Sigmoid colon (tissue), 7 donors: ENCODE measurements around the gene CENPW. TPM values are rescaled to one million over a fixed set of nuclear protein-coding genes. Genes with fewer than 3 reads are reported as not detected.

Experiments used
- DNase-seq: peaks from one replicate; pipeline ENCODE4 v3.0.0-alpha.2; 2019
- H3K27ac ChIP-seq, 4 donors: fragments of 200-600 bp; sonication (generic); one replicate each; pipeline ENCODE4 v1.5.1; 2016 to 2019; ENCODE audit warnings: mild to moderate bottlenecking in 1 of 4
- H3K27me3 ChIP-seq, 3 donors: fragments of 200-600 bp; sonication (generic); one replicate each; pipeline ENCODE4 v1.5.1; 2019; ENCODE audit warnings: mild to moderate bottlenecking in 1 of 3
- H3K36me3 ChIP-seq, 4 donors: fragments of 200-600 bp; sonication (generic); one replicate each; pipeline ENCODE4 v1.5.1; 2016 to 2019
- H3K4me1 ChIP-seq, 4 donors: fragments of 200-600 bp; sonication (generic); one replicate each; pipeline ENCODE4 v1.5.1; 2017 to 2019
- H3K4me3 ChIP-seq, 4 donors: fragments of 200-600 bp; sonication (generic); one replicate each; pipeline ENCODE4 v1.5.1; 2017 to 2019; ENCODE audit warnings: mild to moderate bottlenecking in 2 of 4, moderate library complexity in 1 of 4
- H3K9me3 ChIP-seq, 4 donors: fragments of 200-600 bp in 3 of 4; sonication (generic) in 3 of 4; one replicate each; pipeline versions ENCODE4 v1.5.1 to v1.6.1; 2013 to 2019
- EP300 ChIP-seq, 4 donors: sonication (generic); formaldehyde crosslinking; IDR thresholded peaks; one replicate each; pipeline ENCODE4 v1.6.1; 2017; ENCODE audit warnings: antibody characterized with exemption in 4 of 4
- POLR2A ChIP-seq, 2 donors: fragments of 450-650 bp; IDR thresholded peaks; one replicate each; pipeline ENCODE4 v1.6.1; 2016; ENCODE audit warnings: antibody characterized with exemption in 2 of 2, mild to moderate bottlenecking in 2 of 2, moderate library complexity in 2 of 2
- POLR2AphosphoS5 ChIP-seq, 4 donors: sonication (generic); formaldehyde crosslinking; IDR thresholded peaks; one replicate each; pipeline ENCODE4 v1.6.1; 2017; ENCODE audit warnings: antibody characterized with exemption in 4 of 4
- whole genome bisulfite sequencing, 2 donors: extraction: QIAGEN DNeasy Blood & Tissue Kit; methylation state at CpG; one replicate each; pipeline ENCODE4 v1.1.7; 2013; 5-methylcytosine and 5-hydroxymethylcytosine counted together
- intact Hi-C: fragments of 100-400 bp; cut with DNase I; formaldehyde crosslinking; loops from one replicate; pipeline ENCODE4 v1.15.1; 2023
- polyA plus RNA-seq, 3 donors: library from polyadenylated mRNA; stranded (reverse); fragments of 200-250 nt; gene quantifications; one replicate each; pipeline ENCODE4 v1.2.3, GENCODE V29; 2013
- total RNA-seq, 4 donors: library from RNA; depleted of rRNA; stranded (reverse); fragments of >200 nt; gene quantifications; one replicate each; pipeline ENCODE4 v1.1.0, GENCODE V29; 2016
- TF ChIP-seq, protein P1 (sequence below), 4 experiments: fragments of 450-650 bp in 3 of 4; fragments of 200-600 bp in 1 of 4; IDR thresholded peaks; one replicate each; pipeline ENCODE4 v1.5.1; 2016 to 2019; ENCODE audit warnings: antibody characterized with exemption in 4 of 4, mild to moderate bottlenecking in 3 of 4, moderate library complexity in 2 of 4
- donor health status: healthy with polysubstance abuse.
- donor health status: Bipolar disorder and iron deficiency.
- donor health status: healthy.

CENPW gene
- total and polyA plus RNA-seq, 7 donors = 1.9 to 37.1 (median 5.2) TPM

DNA sequence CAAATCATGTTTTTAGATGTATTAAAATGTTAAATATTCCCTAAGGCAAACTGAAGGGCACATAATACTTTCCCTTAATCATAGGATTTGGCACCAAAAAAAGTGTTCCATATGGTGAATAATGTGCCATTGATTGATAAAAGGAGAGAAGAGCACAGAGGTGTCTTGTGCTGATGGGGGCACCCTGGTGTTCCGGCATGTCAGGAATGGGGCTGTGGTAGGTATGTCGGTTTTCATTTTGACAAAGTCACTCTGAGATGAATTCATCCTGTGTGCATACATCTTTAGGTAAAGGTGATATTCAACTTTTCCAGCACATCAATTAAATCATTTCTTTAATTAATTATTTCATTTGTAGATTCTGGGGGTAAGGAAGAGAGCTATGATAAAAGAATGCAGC is 36.8 kb downstream of the CENPW start:
- WGBS, 2 donors = 95 to 96% methylated on average over 2 of the region's 2 CpGs
- Histone ChIP-seq H3K27me3 (no peaks in the 10 kb centered on the region), H3K4me3 (no peak overlapping the region), H3K36me3 (no peaks in the 10 kb centered on the region), H3K9me3 (peaks cover 0 to 5% (median 2%) of the 10 kb centered on the region in 4 donors), H3K27ac (no peak overlapping the region), H3K4me1 (peaks cover 0 to 34% (median 12%) of the 10 kb centered on the region in 4 donors)
- TF ChIP-seq POLR2AphosphoS5 (IDR thresholded peaks at IDR 0.05) (no peak), EP300 (IDR thresholded peaks at IDR 0.05) (no peak), POLR2A (IDR thresholded peaks at IDR 0.05) (no peak)
- TF ChIP-seq, protein P1, sequence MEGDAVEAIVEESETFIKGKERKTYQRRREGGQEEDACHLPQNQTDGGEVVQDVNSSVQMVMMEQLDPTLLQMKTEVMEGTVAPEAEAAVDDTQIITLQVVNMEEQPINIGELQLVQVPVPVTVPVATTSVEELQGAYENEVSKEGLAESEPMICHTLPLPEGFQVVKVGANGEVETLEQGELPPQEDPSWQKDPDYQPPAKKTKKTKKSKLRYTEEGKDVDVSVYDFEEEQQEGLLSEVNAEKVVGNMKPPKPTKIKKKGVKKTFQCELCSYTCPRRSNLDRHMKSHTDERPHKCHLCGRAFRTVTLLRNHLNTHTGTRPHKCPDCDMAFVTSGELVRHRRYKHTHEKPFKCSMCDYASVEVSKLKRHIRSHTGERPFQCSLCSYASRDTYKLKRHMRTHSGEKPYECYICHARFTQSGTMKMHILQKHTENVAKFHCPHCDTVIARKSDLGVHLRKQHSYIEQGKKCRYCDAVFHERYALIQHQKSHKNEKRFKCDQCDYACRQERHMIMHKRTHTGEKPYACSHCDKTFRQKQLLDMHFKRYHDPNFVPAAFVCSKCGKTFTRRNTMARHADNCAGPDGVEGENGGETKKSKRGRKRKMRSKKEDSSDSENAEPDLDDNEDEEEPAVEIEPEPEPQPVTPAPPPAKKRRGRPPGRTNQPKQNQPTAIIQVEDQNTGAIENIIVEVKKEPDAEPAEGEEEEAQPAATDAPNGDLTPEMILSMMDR (IDR thresholded peaks at IDR 0.05) = no peak
- no peak for DNase-seq
- intact Hi-C loops = no loop called here

DNA sequence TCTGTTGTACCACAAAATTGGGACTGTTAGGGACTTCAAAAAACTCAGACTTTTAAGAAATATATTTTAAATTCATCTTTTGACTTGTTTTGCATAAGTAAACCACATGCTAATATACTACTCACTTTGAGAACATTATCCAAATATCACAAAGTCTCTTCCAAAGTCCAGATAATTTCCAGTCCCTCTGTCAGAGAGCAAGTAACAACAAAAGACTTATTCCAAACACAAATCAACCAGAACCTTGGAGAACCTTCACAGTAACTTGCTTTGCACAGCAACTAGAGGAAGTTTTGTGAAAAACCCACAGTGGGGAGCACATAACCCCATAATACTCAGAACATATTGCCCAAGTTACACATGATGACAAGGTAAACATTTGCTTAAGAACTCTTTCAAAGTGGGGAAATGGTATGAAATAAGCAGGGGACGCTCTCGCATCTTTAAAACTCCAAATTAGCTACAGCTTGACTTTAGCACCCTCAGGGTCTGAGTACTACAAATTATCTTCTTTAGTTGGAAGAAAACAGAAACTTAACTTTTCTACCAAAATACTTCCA is 37.8 kb downstream of the CENPW start:
- DNase-seq = no peak
- Histone ChIP-seq H3K4me3 (no peak overlapping the region), H3K4me1 (peaks cover 0 to 34% (median 12%) of the 10 kb centered on the region in 4 donors), H3K27ac (no peak overlapping the region), H3K36me3 (no peaks in the 10 kb centered on the region), H3K27me3 (no peaks in the 10 kb centered on the region), H3K9me3 (peaks cover 0 to 5% (median 2%) of the 10 kb centered on the region in 4 donors)
- no peak for TF ChIP-seq POLR2A (IDR thresholded peaks at IDR 0.05)
- no peak for TF ChIP-seq EP300 (IDR thresholded peaks at IDR 0.05)
- TF ChIP-seq, protein P1 (IDR thresholded peaks at IDR 0.05) = no peak
- no peak for TF ChIP-seq POLR2AphosphoS5 (IDR thresholded peaks at IDR 0.05)
- intact Hi-C loops = no loop called here
- WGBS, 2 donors = 92 to 96% methylated on average over 2 of the region's 2 CpGs

DNA sequence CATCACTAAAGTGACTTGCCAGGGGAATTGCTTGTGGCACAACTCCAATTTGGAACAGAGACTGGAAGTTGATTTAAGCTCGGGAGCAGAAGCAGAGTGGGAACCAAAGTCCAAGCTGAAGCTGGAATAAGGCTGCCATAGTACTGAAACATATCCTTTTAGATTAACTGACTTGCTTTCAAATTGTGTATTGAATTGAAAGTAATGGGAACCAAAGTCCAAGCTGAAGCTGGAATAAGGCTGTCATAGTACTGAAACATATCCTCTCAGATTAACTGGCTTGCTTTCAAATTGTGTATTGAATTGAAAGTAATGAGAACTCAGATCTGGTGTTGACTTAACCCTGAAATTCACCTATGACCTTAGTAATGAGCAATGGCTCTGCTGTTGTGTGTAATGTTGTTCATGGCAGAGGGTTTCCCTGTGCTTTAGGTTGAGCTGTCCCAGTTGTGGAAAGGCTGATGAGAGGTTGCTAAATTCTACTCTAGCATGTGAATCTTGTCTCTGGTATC is 40.2 kb downstream of the CENPW start:
- H3K4me1 ChIP-seq = peaks cover 0 to 34% (median 12%) of the 10 kb centered on the region in 4 donors
- H3K27ac ChIP-seq = no peak overlapping the region
- H3K4me3 ChIP-seq = no peak overlapping the region
- intact Hi-C loops = no loop called here
- no peak for DNase-seq
- 15 to 60% methylated on average over 1 of the region's 1 CpG for WGBS, 2 donors
- TF ChIP-seq POLR2AphosphoS5 (IDR thresholded peaks at IDR 0.05) (no peak), EP300 (IDR thresholded peaks at IDR 0.05) (no peak), POLR2A (IDR thresholded peaks at IDR 0.05) (no peak)
- TF ChIP-seq, protein P1 (IDR thresholded peaks at IDR 0.05) = no peak
- peaks cover 0 to 2% (median under 1%) of the 10 kb centered on the region in 4 donors for H3K9me3 ChIP-seq
- H3K36me3 ChIP-seq = no peaks in the 10 kb centered on the region
- H3K27me3 ChIP-seq = no peaks in the 10 kb centered on the region

DNA sequence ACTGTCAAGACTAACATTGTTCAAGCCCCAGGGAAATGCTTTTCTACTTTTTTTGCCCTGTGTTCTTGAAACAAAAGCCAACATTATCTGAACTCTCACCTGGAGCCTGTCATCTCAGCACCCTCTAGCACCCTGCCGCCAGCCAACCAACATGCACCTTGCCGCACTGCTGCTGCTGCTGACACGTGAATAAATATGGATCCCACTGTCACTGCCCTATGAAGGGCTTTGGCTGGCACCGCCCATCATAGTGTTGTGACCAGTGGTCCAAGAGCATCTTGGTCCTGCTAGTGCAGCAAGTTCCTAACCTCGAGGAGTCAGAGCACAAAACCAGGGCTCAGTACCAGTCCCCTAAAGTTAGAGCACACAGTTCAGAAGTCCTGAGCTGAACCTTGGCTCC is 41.6 kb downstream of the CENPW start:
- H3K36me3 ChIP-seq = no peaks in the 10 kb centered on the region
- intact Hi-C loops = no loop called here
- H3K9me3 ChIP-seq = peaks cover 0 to 2% (median under 1%) of the 10 kb centered on the region in 4 donors
- WGBS, 2 donors = 96% methylated on average over 5 of the region's 5 CpGs
- no peaks in the 10 kb centered on the region for H3K27me3 ChIP-seq
- no peak for DNase-seq
- no peak overlapping the region for H3K4me3 ChIP-seq
- no peak overlapping the region for H3K27ac ChIP-seq
- TF ChIP-seq POLR2A (IDR thresholded peaks at IDR 0.05) (no peak), EP300 (IDR thresholded peaks at IDR 0.05) (no peak), POLR2AphosphoS5 (IDR thresholded peaks at IDR 0.05) (no peak)
- TF ChIP-seq, protein P1 (IDR thresholded peaks at IDR 0.05) = no peak
- H3K4me1 ChIP-seq = peaks cover 0 to 34% (median 12%) of the 10 kb centered on the region in 4 donors
